Middle frontal gyrus (tissue), 1 donor: ENCODE results near the gene CRIP1.
A peak's percentile ranks its signal among the peaks of the same experiment; 100 is the strongest.

ENCODE experiments used
- DNase-seq: peaks from one replicate; pipeline ENCODE4 v3.0.0-alpha.2; 2015; ENCODE audit warnings: low spot score; ENCODE audit errors: extremely low spot score

The CRIP1 gene, protein sequence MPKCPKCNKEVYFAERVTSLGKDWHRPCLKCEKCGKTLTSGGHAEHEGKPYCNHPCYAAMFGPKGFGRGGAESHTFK

DNA sequence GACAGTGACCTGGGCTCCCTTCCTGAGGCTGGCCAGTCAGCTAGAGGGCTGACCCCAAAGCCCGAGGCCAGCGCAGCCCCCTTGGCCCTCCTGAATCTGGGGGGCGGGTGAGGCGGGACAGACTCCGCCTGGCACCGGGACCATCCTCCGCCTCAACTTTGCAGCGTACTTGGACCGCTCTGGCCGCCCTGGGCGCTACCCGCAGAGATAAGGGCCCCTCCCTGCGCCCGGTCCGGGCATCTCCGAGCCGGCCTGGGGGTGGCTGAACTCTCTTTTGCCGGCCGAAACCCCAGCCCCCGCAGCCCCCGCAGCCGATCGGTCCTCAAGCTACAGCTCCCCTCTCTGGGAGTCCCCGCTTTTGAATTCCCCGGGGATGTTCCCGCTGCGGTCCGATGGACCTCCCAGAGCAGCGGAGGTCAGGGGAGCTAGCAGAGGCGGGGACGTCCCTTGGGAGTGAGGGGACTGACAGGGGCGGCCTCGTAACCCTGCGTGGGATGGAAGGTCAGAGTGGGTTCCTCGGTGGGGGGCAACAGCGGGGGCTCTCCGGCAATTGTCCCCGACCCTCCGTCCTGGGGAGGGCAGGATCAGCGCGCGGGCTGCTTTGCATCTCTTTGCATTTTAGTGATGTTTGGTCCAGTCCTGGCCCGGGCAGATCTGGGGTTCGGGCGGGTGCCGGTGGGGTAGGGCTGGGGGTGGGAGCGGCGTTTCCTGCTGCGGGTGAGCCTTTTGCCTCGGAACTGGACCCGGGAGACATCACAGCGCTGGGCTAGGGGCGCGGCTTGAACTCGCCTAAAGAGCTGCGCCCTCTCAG, at the start of gene CRIP1:
Gene CRIP1 (plus strand): TSS at position 724 of the 811 bp plus-strand sequence. CDS start 374 bp downstream, outside the sequence.
- no peak for DNase-seq

DNA sequence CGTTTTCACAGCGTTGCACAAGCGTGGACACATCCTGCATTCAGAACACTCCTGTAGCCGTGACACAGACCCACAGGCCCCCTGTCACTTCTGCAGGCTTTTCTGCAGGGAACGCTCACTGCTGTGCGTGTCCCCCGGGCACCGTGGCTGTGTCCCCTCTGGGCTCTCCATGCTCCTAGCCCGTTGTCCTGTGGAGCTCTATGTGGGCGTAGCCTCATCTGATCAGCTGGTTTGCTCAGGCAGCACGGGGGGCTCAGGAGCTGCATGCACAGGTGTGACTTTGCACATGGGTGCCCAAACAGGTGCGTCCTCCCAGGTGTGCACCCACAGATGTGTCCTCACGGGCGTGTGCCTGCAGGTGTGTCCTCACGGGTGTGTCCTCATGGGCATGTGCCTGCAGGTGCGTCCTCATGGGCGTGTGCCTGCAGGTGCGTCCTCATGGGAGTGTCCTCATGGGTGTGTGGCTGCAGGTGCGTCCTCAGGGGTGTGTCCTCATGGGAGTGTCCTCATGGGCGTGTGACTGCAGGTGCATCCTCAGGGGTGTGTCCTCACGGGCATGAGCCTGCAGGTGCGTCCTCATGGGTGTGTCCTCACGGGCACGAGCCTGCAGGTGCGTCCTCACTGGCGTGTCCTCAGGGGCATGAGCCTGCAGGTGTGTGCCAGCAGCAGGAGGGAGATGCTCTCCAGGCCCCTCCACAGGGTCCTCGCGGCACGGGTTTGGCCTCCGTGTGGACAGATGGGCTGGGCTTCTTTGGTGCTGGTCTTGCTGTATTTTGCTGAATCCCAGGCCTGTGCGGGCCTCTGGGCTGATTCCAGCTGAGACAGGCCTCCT, 49.6 kb upstream of the CRIP1 start:
- no peak for DNase-seq

DNA sequence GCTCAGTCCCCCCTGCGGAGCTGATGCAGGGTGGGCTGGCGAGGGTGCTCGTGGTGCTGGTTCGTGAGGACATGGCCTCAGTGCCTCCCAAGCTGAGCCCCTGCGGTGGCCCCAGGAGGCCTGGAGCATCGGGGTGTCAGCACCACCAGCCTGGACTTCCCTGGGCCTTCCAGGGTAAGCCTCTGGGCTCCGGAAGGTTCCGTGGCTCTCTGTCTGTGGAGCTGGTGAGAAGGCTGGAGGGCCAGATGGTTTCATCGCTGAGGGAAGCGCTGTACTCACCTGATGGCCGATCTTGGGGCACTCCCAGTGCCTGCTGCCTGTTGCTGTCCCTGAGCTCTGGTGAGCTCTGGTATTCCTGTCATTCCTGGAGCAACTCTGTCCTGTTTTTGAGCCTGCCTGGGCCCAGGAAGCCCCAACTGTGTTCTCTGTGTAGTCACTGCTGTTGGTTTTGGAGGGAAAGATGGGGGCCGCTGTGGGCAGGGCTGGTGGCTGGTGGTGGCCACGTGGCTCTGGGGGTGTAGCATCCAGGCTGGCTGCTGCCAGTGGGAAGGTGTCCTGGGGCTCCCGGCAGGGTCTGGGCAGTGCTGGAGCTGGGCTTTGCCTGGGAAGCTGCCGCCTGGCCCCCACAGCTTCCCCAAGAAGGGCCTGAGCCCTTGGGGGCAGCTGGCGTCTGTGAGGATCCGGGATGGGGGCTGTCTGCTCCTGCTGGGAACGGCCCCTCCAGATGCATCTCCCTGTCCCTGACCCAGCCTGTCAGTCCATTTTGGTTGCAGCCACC, 48.8 kb upstream of the CRIP1 start:
- no peak for DNase-seq

DNA sequence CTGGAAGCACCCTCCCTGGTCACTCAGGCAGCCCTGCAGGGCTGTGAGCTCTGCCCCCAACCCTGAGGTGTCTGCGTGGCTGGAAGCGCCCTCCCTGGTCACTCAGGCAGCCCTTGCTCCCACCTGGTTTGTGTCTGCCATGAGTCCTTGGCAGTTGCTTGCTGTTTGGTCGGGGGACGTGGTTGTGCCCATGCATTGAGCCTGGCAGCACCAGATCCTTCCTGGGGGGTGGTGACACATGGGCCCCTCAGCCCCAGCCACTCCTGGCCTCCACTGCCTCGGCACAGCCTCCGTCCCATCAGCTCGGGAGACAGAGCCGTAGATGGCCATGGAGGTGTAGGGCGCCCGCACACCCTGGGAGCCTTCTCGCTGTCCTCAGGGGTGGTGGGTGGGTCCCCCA, 47.5 kb upstream of the CRIP1 start:
- DNase-seq: no peak

DNA sequence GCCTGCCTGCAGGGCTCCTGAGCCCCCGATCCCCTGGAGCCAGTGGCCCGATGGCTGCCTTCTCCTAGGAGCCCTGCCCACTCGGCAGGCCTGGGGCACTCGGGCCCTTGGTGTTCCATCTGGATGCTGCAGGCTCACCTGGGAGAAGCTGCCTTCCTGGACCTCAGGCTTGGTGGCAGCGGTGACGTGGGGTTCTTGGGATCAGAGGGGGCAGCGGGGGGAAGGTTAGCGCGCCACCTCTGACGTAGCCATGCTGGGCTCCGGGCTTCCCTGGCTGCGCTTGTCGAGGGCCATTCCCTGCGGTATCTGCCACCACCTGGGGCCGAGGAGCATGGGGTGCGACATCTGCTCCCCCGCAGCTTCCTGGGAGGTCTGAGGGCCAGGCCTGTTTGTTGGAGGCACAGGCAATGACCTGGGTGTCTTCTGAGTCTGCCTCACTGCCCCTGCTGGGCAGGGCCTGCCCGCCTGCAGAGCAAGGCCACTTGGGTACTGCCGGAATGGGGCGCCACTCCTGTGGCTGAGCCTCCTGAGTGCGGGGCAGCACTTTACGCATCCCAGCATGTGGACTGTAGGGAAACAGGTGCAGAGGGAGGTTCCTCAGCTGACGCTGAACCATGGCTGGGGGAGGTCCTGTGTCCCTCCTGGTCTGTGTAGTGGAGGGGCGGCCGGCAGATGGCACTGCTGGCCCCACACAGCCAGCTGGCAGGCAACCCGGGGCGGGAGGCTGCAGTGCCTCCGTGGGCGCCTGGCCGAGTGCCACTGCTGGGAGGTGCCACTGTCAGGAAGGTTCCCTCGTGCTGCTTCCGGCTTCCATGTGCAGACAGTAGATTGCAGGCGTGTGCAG, 46.8 kb upstream of the CRIP1 start:
- no peak for DNase-seq

DNA sequence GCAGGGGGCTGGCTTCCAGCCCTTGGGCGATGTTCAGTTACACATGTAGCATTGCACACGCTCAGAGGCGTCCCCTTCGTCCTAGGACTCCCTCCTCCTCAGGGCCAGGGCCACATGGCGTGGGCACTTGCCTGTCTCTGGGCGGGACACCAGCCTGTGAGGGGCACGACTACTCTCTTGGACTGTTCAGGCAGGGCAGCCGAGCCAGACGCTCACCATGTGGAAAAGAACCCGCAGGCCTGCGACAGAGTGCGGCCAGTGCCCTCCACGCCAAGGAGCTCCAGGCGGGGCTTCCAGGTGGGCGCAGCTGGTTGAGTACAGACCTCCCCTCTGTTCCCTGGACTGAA, 46.2 kb upstream of the CRIP1 start:
- DNase-seq: no peak

DNA sequence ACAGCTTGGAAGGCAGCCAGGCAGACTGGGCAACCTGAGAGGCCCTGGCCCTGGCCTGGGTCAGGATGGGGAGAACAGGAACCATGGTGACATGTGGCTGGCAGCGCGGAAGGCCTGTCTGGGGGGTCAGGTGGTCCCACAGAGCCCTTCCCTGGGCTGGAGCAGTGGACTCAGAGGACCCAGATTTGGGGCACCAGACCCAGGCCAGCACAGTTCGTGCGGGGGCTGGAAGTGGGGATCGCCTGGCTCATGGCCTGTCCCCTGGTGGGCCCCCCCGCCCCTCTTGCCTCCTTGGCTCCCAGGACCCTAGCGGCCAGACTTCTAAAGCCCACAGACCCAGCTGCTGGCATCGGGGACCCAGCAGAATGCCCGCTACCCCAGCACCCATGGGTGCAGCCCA, 45.7 kb upstream of the CRIP1 start:
- no peak for DNase-seq

DNA sequence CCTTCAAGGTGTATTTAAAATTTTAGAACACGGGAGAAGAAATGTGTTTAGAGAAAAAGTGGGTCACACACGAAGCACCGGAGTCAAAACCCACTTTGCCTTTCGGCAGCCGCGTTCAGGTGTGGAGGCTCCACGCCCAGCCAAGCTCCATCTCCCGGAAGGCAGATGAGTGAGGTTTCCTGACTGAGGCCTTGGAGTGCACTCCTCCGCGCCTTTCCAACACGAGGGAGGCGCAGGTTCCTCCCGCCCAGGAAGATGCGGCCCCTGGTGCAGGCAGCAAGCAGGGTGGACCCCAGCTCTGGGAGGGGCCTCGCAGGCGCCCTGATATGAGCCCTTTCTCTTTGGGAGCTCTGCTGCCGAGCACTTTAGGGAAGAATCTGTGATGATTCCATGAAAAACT, 44.6 kb upstream of the CRIP1 start:
- DNase-seq: no peak

DNA sequence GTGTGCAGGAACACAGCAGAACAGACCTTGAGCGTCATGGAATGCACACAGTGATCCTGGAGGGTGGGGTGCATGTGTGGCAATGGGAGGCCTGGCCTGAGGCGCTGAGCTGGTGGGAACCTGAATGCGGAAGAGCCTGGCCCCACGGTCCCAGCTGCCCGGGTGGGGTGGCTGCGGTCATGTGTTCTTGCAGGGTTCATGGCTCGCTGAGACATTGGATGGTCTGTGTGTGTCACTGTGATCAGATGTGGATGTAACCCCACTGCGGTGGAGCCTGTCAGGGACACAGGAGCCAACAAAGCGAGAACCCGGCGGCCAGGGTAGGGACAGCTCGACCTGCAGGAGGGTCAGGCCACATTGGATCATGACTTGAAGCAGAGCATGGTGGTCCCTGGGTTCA, 43.9 kb upstream of the CRIP1 start:
- DNase-seq: no peak

DNA sequence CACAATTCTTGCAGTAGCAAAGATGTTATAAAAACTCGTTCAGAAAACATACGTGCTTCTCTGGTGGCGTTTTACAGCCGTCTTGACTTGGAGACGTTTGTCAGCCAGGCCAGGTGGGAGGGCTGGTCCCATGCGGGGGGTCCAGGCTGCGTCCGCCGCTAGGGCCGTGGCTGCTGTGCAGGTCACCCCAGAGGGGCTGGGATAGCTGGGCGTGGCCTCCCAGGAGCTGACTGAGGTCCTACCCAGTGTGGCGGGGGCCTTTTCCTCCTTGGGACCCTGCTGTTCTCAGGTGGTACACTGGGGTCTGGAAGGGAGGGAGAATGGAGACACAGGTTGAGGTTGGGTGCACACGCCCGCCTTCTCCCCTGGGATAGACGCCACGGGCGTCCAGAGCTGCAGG, 41.8 kb upstream of the CRIP1 start:
- DNase-seq: no peak

DNA sequence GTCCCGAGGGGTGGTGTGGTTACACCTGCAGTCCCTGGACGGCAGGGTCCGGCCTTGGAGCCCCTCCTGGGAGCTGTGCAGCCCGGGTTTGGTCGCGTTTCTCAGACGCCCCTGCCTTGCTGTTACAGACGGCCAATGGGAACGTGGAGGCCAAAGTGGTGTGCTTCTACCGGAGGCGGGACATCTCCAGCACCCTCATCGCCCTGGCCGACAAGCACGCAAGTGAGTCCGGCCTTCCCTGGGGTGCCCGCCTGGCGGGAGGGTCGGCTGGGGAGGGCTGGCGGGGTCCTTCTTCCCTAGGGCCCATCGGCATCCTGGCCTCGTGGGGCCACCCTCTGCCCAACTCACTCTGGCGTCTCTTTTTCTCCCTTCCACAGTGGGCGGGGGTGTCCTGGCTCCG, 41.4 kb upstream of the CRIP1 start:
- no peak for DNase-seq

DNA sequence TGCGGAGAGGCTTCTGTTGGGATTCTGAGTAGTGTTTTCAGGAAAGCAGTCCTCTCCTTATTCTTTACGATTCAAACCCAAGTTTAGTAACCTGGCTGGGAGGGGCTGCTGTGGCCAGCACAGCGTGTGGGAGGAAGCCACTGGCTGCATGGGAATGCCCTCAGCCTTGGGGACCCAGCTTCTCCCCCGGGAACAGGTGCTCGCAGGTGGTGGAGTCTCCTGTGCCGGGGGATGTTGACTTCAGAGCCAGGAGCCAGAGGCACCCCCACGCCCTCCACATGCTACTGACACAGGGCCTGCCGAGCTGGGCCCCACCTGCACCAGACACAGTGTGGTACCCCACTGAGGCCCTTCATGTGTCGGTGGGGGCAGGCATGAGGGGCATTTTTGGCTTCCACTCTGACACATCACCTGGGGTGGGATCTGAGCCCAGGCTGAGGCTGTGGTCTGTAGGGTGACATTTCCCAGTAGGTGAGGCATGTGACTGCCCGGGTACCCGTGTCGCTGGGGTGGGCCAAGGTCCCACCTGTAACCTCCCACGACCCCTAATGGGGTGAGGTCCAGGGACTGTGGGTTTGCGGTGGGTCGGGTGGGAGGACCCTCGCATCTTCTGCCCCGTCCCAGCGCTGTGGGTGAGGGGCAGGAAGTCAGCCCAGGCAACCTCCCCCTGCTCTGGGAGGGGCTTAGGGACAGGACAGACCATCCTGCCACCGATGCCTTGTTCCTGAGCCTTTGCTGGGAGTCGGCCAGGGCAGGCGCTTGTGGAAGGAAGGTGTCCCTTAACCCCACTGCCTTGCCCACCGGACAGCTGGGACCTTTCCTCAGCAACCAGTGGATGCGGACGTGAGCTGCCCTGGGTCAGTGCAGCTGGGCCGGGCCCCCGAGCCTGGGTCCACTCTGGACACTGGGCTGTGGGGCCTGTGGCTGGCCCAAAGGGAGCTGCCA, 40.5 kb upstream of the CRIP1 start:
- DNase-seq: no peak

DNA sequence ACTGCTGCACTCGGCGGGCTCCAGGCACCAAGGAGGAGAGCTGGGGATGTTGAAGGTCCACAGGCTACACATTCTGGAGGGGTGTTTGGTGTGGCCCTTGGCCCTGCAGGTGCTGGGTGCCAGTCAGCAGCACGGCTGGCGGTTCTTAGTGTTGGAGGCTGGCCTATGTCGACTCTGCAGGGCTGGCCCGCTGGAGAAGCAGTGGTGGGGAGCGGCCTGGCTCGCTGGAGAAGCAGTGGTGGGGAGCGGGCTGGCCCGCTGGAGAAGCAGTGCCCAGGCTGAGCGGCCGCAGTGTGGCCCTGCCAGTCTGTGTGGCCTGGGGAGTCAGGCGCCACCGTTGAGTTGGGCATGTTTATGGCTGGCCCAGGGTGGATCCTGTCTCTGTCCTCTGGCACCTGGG, 39.7 kb upstream of the CRIP1 start:
- no peak for DNase-seq

DNA sequence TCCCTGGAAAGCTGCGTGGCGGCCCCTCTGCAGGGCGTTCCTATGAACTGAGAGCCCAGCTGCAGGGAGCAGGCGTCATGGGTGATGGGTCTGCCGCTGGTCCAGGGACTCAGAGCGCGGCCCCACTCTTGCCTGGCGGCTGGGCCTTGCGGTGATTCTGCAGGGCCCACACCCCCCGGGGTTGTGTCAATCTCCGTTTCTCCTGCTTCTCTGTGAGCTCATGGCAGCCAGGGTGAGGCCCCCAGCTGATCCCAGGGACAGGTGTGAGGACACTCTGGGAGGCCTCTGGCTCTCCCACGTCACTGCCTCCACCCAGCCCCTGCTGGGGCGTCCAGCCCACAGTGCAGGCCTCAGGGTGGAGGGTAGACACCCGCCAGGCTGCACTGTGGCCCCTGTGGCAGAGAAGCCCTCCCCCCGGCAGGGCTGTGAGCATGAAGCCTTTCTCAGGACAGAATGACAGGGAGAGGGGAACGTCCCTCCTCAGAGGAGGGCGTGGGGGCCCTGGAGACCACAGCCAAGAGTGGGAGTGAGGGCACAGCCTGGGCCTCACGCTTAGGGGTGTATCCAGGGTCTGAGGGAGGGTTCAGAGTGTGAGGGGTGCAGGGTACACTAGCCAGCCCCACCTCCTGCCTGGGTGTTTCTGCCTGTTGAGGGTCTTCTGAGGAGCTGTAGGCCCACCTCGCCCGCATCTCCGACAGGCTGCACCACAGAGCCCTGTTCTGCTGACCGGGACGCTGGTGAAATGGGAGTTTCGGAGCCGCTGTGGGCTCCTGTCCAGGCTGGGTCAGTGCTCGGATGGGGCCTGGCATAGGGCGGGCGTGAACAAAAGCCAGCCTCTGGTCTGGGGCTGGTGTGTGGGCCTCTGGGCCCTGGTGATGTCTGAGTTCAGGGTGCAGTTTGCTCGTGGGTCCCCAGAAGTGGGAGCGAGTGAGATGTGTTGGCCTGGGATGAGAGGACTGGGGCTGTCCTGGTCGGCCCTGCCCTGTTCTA, 38.7 kb upstream of the CRIP1 start:
- DNase-seq: no peak

DNA sequence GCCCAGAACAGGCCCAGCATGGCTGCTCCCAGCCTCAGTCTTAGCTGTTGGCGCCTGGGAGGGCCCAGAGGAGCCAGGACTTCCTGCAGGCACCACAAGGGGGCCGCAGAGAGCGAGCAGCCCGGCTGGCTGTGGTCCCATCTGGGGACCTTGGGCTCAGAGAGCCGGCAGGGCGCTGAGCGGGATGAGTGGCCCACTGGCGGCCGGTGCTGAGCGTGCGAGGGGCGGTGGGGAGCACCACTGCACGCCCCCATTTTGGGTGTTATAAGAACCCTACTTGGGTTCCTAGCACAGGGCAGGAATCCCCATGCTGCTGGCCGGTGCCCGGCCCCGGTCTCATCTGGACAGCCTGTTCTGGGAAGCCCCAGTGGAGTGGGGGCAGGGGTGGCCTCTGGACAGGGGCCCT, 38.0 kb upstream of the CRIP1 start:
- peak; percentile 66 for DNase-seq

DNA sequence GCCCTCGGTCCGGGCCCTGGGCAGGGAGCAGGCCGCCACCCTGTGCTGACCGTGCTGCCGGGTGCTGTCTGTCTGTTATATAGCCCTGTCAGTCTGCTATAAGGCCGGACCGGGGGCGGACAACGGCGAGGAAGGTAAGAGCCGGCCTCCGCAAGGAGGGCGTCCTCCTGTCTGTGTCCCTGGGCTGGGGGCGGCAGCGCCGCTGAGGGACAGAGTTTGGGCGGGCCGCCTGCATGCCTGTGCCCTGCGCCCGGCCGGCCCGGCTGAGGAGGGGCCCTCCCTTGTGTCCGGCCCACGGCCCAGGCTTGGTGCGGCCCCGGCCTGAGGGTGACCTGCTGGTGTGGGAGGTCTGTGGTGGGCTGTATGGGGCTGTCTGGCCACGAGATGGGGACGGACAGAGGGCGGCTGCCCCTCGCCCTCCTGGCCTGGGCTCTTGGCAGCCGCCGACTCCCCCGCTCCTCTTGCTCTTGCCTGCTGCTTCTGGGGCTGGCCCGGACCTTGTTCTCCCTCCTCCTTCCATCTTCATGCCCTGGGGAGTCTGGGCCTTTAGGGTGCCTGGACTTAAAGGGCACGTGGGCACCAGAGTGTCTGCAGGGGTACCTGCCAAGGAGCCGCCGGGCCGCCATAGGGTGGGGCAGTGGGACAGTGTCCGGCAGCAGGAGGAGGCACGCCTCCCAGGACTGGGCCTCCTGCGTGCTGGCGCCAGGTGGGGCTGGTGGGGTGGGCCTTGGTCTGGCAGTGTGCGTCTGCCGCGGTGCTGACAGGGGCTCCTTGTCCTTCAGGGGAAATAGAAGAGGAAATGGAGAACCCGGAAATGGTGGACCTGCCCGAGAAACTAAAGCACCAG, 37.2 kb upstream of the CRIP1 start:
- DNase-seq: no peak

DNA sequence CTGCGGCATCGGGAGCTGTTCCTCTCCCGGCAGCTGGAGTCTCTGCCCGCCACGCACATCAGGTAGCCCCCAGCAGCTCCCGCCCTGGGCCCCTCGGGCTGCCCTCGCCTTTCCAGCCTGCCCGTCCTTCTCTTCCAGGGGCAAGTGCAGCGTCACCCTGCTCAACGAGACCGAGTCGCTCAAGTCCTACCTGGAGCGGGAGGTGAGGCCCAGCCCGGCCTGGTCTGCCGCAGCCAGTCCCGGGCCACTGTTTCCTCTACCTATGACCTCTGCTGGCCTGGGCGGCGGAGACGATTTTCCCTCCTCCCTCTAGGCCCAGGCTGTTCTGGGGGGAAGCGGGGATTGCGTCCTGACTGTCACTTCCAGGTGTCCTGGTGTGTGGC, 36.6 kb upstream of the CRIP1 start:
- DNase-seq: no peak
